HepG2 (cell line): ENCODE results near the gene ATP1B2. TPM values are rescaled to one million over a fixed set of nuclear protein-coding genes. Genes with fewer than 3 reads are reported as not detected.

Experiments used
- AKAP8 ChIP-seq: sonication (generic); formaldehyde crosslinking; IDR thresholded peaks from 2 replicates; pipeline ENCODE4 v1.5.1; 2020; ENCODE audit warnings: mild to moderate bottlenecking, missing genetic modification reagents
- ARNT2 ChIP-seq: sonication (generic); formaldehyde crosslinking; IDR thresholded peaks from 2 replicates; pipeline ENCODE4 v1.8.0; 2022; ENCODE audit warnings: mild to moderate bottlenecking, low read depth, missing genetic modification reagents, moderate library complexity
- ASH2L ChIP-seq: fragments of 300-600, 200-600 bp; sonication (generic); IDR thresholded peaks from 2 replicates; pipeline ENCODE4 v1.7.0; 2017; ENCODE audit warnings: low read depth, mild to moderate bottlenecking, moderate library complexity, mixed read lengths, low read length; ENCODE audit not compliant: insufficient read length
- CREB3 ChIP-seq: sonication (generic); formaldehyde crosslinking; IDR thresholded peaks from 2 replicates; pipeline ENCODE4 v1.5.0; 2020; ENCODE audit warnings: missing genetic modification reagents
- EED ChIP-seq: sonication (generic); formaldehyde crosslinking; IDR thresholded peaks from 2 replicates; pipeline ENCODE4 v1.5.0; 2020; ENCODE audit warnings: mild to moderate bottlenecking, missing genetic modification reagents
- FOXA3 ChIP-seq: IDR thresholded peaks from 2 replicates; pipeline ENCODE4 v1.6.1; 2016; ENCODE audit warnings: missing genetic modification reagents, missing compliant biosample characterization
- FOXC1 ChIP-seq: sonication (generic); formaldehyde crosslinking; IDR thresholded peaks from 2 replicates; pipeline ENCODE4 v1.8.0; 2022; ENCODE audit warnings: mild to moderate bottlenecking, missing genetic modification reagents, borderline replicate concordance
- GPN1 ChIP-seq: sonication (generic); formaldehyde crosslinking; IDR thresholded peaks from 2 replicates; pipeline ENCODE4 v1.5.1; 2020; ENCODE audit warnings: missing genetic modification reagents, borderline replicate concordance
- HMGXB3 ChIP-seq: sonication (generic); formaldehyde crosslinking; IDR thresholded peaks from 2 replicates; pipeline ENCODE4 v1.4.0; 2020; ENCODE audit warnings: missing genetic modification reagents, borderline replicate concordance
- IRX3 ChIP-seq: sonication (generic); formaldehyde crosslinking; IDR thresholded peaks from 2 replicates; pipeline ENCODE4 v1.8.1; 2023; ENCODE audit warnings: mild to moderate bottlenecking, low read depth, missing genetic modification reagents, borderline replicate concordance
- KLF6 ChIP-seq: IDR thresholded peaks from 2 replicates; pipeline ENCODE4 v1.8.0; 2016; ENCODE audit warnings: missing biosample characterization, missing genetic modification reagents
- KMT2A ChIP-seq: sonication (generic); formaldehyde crosslinking; IDR thresholded peaks from 2 replicates; pipeline ENCODE4 v1.4.0; 2020; ENCODE audit warnings: missing genetic modification reagents
- MED1 ChIP-seq: sonication (generic); formaldehyde crosslinking; IDR thresholded peaks from 2 replicates; pipeline ENCODE4 v1.4.0; 2020; ENCODE audit warnings: missing genetic modification reagents
- MTA1 ChIP-seq: sonication (generic); formaldehyde crosslinking; IDR thresholded peaks from 2 replicates; pipeline ENCODE4 v1.4.0; 2020; ENCODE audit warnings: missing genetic modification reagents, mild to moderate bottlenecking, borderline replicate concordance
- RXRA ChIP-seq: sonication (generic); formaldehyde crosslinking; IDR thresholded peaks from 2 replicates; pipeline ENCODE4 v1.5.1; 2020; ENCODE audit warnings: missing genetic modification reagents
- SRF ChIP-seq: IDR thresholded peaks from 2 replicates; pipeline ENCODE4 v1.6.1; 2011; ENCODE audit warnings: mild to moderate bottlenecking, low read depth, low read length, moderate library complexity
- TBX2 ChIP-seq: sonication (generic); formaldehyde crosslinking; IDR thresholded peaks from 2 replicates; pipeline ENCODE4 v1.5.0; 2020; ENCODE audit warnings: missing genetic modification reagents, mild to moderate bottlenecking, borderline replicate concordance
- TCF12 ChIP-seq, 2 experiments: fragments of 450-650 bp in 1 of 2; sonication (generic) in 1 of 2; formaldehyde crosslinking in 1 of 2; IDR thresholded peaks; 2 replicates each; pipeline versions ENCODE4 v1.6.1 to v1.8.0; 2017 to 2022; ENCODE audit warnings: antibody characterized with exemption in 1 of 2, mild to moderate bottlenecking in 1 of 2, missing genetic modification reagents in 1 of 2, moderate library complexity in 1 of 2
- ZNF10 ChIP-seq: sonication (generic); formaldehyde crosslinking; IDR thresholded peaks from 2 replicates; pipeline ENCODE4 v1.4.0; 2020; ENCODE audit warnings: mild to moderate bottlenecking, low read depth, missing genetic modification reagents, borderline replicate concordance
- ZNF530 ChIP-seq: sonication (generic); formaldehyde crosslinking; IDR thresholded peaks from 2 replicates; pipeline ENCODE4 v1.5.0; 2020; ENCODE audit warnings: low read depth, mild to moderate bottlenecking, missing genetic modification reagents
- ZNF543 ChIP-seq: sonication (generic); formaldehyde crosslinking; IDR thresholded peaks from 2 replicates; pipeline ENCODE4 v1.4.0; 2020; ENCODE audit warnings: mild to moderate bottlenecking, missing genetic modification reagents
- ZNF569 ChIP-seq: sonication (generic); formaldehyde crosslinking; IDR thresholded peaks from 2 replicates; pipeline ENCODE4 v1.5.0; 2020; ENCODE audit warnings: mild to moderate bottlenecking, missing genetic modification reagents, moderate library complexity, borderline replicate concordance
- ZNF614 ChIP-seq: IDR thresholded peaks from 2 replicates; pipeline ENCODE4 v1.6.1; 2018; ENCODE audit warnings: missing biosample characterization, missing genetic modification reagents, inconsistent platforms, borderline replicate concordance
- ZNF652 ChIP-seq: IDR thresholded peaks from 2 replicates; pipeline ENCODE4 v1.6.1; 2016; ENCODE audit warnings: low read depth, borderline replicate concordance
- ZNF674 ChIP-seq: sonication (generic); formaldehyde crosslinking; IDR thresholded peaks from 2 replicates; pipeline ENCODE4 v1.5.0; 2020; ENCODE audit warnings: low read depth, mild to moderate bottlenecking, missing genetic modification reagents
- ZNF782 ChIP-seq: sonication (generic); formaldehyde crosslinking; IDR thresholded peaks from 2 replicates; pipeline ENCODE4 v1.4.0; 2020; ENCODE audit warnings: missing genetic modification reagents, mild to moderate bottlenecking, borderline replicate concordance
- ZSCAN30 ChIP-seq: sonication (generic); formaldehyde crosslinking; IDR thresholded peaks from 2 replicates; pipeline ENCODE4 v1.5.0; 2020; ENCODE audit warnings: mild to moderate bottlenecking, missing genetic modification reagents
- polyA plus RNA-seq, 8 experiments: library from polyadenylated mRNA; depleted of rRNA in 3 of 8; stranded (reverse) in 7 of 8; unstranded in 1 of 8; fragments of >200 nt; fragmentation: Illumina TruSeq in 4 of 8; extraction: Trizol in 4 of 8; gene quantifications; 2 replicates each; pipeline versions ENCODE4 v1.2.1 to v1.2.3, GENCODE V29; 2011 to 2016; ENCODE audit warnings: low read depth in 4 of 8, missing spikeins in 1 of 8, mixed read lengths in 1 of 8; ENCODE audit not compliant: insufficient read depth in 1 of 8
- total RNA-seq, 5 experiments: library from RNA; depleted of rRNA; stranded (reverse); fragments of >200 nt; fragmentation: Illumina TruSeq; extraction: Trizol; gene quantifications; 2 replicates each; pipeline ENCODE4 v1.2.3, GENCODE V29; 2016; ENCODE audit warnings: low read depth in 1 of 5

Gene ATP1B2
- total and polyA plus RNA-seq, 2 of the 13 experiments (the other 11 are each of a cell fraction or from before 2014, with no cell fraction given), result not detected

- TF ChIP-seq GPN1 (CRISPR knock-in tag) (no peak), ZNF543 (no peak), SRF (no peak), KMT2A (CRISPR knock-in tag) (0 out of 2 replicates have a peak, but pooled peaks have one; percentile 26), TBX2 (CRISPR knock-in tag) (no peak), FOXC1 (CRISPR knock-in tag) (no peak), ZSCAN30 (CRISPR knock-in tag) (no peak), KLF6 (no peak), TCF12 (IDR thresholded peaks at IDR 0.05) (no peak), TCF12 (CRISPR knock-in tag; IDR thresholded peaks at IDR 0.05) (no peak), ZNF674 (CRISPR knock-in tag) (no peak), MED1 (CRISPR knock-in tag) (peak; percentile 19; the same call in 1 of the 2 replicates), ASH2L (no peak), RXRA (CRISPR knock-in tag) (peak; percentile 17; the same call in 1 of the 2 replicates), IRX3 (CRISPR knock-in tag) (no peak), ZNF652 (CRISPR knock-in tag) (peak; percentile 91), ZNF10 (CRISPR knock-in tag) (no peak), ZNF614 (CRISPR knock-in tag) (no peak), ZNF530 (no peak), FOXA3 (CRISPR knock-in tag) (no peak), HMGXB3 (CRISPR knock-in tag) (no peak), CREB3 (CRISPR knock-in tag) (no peak), ZNF569 (no peak), ARNT2 (no peak), ZNF782 (CRISPR knock-in tag) (no peak), EED (CRISPR knock-in tag) (no peak), AKAP8 (CRISPR knock-in tag) (no peak), MTA1 (CRISPR knock-in tag) (peak; percentile 76; the same call in 1 of the 2 replicates)
Observed at GRCh38 chr17:7629939-7630571, 20.7 kb upstream of the ATP1B2 start, which contains the start of gene SHBG (continued).
